ENCODE results near the gene AK4. TPM values are rescaled to one million over a fixed set of nuclear protein-coding genes. Genes with fewer than 3 reads are reported as not detected.
A peak's percentile ranks its signal among the peaks of the same experiment; 100 is the strongest.

Gene AK4
- total and polyA plus RNA-seq, 4 donors = 52.3 to 106 (median 59.3) TPM

DNA sequence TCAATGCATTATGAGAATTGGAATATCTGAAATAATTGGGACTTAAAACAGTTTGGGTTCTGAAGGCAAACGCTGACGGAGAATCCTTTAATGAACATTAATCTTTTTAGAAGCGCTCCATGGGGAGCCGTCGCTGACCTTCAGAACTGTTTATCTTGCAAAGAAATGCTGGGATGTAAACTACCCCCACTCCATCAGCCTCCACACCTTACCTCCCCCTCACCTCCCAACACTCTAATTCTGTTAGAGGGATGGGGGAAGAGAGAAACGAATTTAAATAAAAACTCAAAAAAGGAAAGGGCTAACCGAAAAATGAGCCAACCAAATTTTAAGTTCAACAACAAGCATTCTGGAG is 117.3 kb downstream of the AK4 start:
- Histone ChIP-seq H3K27ac (ENCODE audit: low read depth in 1 of 2, low read length in 2 of 2) (no peak overlapping the region), H3K27me3 (ENCODE audit: control insufficient read depth in 4 of 4, insufficient read depth in 4 of 4, low read length in 3 of 4) (peaks cover 0 to 6% (median 1%) of the 10 kb centered on the region in 4 donors), H3K9me3 (ENCODE audit: control insufficient read depth in 4 of 4, low read length in 3 of 4) (no peaks in the 10 kb centered on the region), H3K4me1 (ENCODE audit: control insufficient read depth in 4 of 4, insufficient read depth in 4 of 4, low read length in 3 of 4) (peaks cover 4 to 14% (median 11%) of the 10 kb centered on the region in 4 donors), H3K36me3 (ENCODE audit: control insufficient read depth in 4 of 4, insufficient read depth in 3 of 4, low read depth in 1 of 4, low read length in 3 of 4) (no peaks in the 10 kb centered on the region), H3K9ac (ENCODE audit: low read depth in 1 of 2, low read length in 2 of 2) (no peak overlapping the region), H3K4me3 (ENCODE audit: low read depth in 1 of 3, low read length in 3 of 3) (peak overlapping the region; percentile 41 to 56 (median 49))
- TF ChIP-seq, protein P1, sequence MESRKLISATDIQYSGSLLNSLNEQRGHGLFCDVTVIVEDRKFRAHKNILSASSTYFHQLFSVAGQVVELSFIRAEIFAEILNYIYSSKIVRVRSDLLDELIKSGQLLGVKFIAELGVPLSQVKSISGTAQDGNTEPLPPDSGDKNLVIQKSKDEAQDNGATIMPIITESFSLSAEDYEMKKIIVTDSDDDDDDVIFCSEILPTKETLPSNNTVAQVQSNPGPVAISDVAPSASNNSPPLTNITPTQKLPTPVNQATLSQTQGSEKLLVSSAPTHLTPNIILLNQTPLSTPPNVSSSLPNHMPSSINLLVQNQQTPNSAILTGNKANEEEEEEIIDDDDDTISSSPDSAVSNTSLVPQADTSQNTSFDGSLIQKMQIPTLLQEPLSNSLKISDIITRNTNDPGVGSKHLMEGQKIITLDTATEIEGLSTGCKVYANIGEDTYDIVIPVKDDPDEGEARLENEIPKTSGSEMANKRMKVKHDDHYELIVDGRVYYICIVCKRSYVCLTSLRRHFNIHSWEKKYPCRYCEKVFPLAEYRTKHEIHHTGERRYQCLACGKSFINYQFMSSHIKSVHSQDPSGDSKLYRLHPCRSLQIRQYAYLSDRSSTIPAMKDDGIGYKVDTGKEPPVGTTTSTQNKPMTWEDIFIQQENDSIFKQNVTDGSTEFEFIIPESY (IDR thresholded peaks at IDR 0.05) = no peak
- no peak for TF ChIP-seq GABPA (IDR thresholded peaks at IDR 0.05 in 1 of 2, conservative IDR thresholded peaks at IDR 0.05 in 1 of 2)
- DNase-seq (ENCODE audit: low spot score) = no peak
- 9% methylated on average over 7 of the region's 7 CpGs for WGBS

DNA sequence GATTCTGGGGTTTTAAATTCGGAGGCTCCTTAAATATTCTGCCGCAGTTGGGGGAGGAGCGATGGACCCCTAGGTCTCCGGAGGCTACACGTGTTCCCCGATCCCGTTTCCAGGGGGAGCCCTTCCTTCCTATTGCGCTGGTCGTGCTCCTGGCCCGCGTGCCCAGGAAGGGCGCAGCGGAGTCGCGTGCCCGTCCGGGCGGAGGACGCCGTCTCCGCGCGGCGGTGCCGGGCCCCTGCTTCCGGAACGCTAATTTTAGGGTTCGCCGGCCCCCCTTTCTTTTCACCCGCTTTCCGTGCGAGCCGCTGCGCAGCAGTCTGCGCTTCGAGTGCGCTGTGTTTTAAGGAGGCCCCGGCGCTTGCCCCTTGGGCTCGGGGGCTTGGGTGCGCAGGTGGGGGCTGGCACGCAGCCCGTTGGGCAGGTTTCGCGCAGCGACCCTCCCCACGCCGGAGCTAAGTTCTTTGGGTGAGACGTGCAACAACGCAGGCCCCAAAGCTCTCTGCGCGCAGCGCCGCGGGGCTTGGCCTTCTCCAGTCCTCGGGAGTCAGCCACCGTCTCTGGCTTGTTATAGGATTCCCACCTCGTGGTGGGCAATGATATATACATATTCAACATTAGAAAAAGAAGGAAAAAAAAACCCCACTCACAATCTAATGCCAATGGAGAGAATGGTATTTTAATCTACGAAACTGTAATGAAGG is 117.8 kb downstream of the AK4 start:
- Histone ChIP-seq H3K9me3 (ENCODE audit: control insufficient read depth in 4 of 4, low read length in 3 of 4) (no peaks in the 10 kb centered on the region), H3K36me3 (ENCODE audit: control insufficient read depth in 4 of 4, insufficient read depth in 3 of 4, low read depth in 1 of 4, low read length in 3 of 4) (no peaks in the 10 kb centered on the region), H3K27ac (ENCODE audit: low read depth in 1 of 2, low read length in 2 of 2) (no peak overlapping the region), H3K4me1 (ENCODE audit: control insufficient read depth in 4 of 4, insufficient read depth in 4 of 4, low read length in 3 of 4) (peaks cover 4 to 14% (median 11%) of the 10 kb centered on the region in 4 donors), H3K27me3 (ENCODE audit: control insufficient read depth in 4 of 4, insufficient read depth in 4 of 4, low read length in 3 of 4) (peaks cover 0 to 6% (median 1%) of the 10 kb centered on the region in 4 donors), H3K9ac (ENCODE audit: low read depth in 1 of 2, low read length in 2 of 2) (no peak overlapping the region), H3K4me3 (ENCODE audit: low read depth in 1 of 3, low read length in 3 of 3) (peak overlapping the region; percentile 41 to 56 (median 49))
- 8% methylated on average over 59 of the region's 59 CpGs for WGBS
- DNase-seq (ENCODE audit: low spot score) = peak; percentile 69
- TF ChIP-seq, protein P1 (IDR thresholded peaks at IDR 0.05) = no peak
- TF ChIP-seq RAD21 (IDR thresholded peaks at IDR 0.05) = peak in 1 of 2 donors; percentile 13

- Histone ChIP-seq H3K4me1 (ENCODE audit: control insufficient read depth in 4 of 4, insufficient read depth in 4 of 4, low read length in 3 of 4) (peaks cover 4 to 14% (median 11%) of the 10 kb centered on the region in 4 donors), H3K27ac (ENCODE audit: low read depth in 1 of 2, low read length in 2 of 2) (no peak overlapping the region), H3K27me3 (ENCODE audit: control insufficient read depth in 4 of 4, insufficient read depth in 4 of 4, low read length in 3 of 4) (peaks cover 0 to 6% (median 1%) of the 10 kb centered on the region in 4 donors), H3K4me3 (ENCODE audit: low read depth in 1 of 3, low read length in 3 of 3) (no peak overlapping the region), H3K36me3 (ENCODE audit: control insufficient read depth in 4 of 4, insufficient read depth in 3 of 4, low read depth in 1 of 4, low read length in 3 of 4) (no peaks in the 10 kb centered on the region), H3K9ac (ENCODE audit: low read depth in 1 of 2, low read length in 2 of 2) (no peak overlapping the region), H3K9me3 (ENCODE audit: control insufficient read depth in 4 of 4, low read length in 3 of 4) (no peaks in the 10 kb centered on the region)
- no peak for DNase-seq (ENCODE audit: low spot score)
- no peak for TF ChIP-seq ATF3 (IDR thresholded peaks at IDR 0.05)
- no peak for TF ChIP-seq FOXA1 (IDR thresholded peaks at IDR 0.05)
- no peak for TF ChIP-seq NR2F2 (IDR thresholded peaks at IDR 0.05)
- TF ChIP-seq YY1 (IDR thresholded peaks at IDR 0.05) = no peak
- TF ChIP-seq JUND (IDR thresholded peaks at IDR 0.05) = no peak
- TF ChIP-seq TAF1 (conservative IDR thresholded peaks at IDR 0.05) = no peak
- TF ChIP-seq HNF4G (IDR thresholded peaks at IDR 0.05) = no peak
- 14% methylated on average over 1 of the region's 1 CpG for WGBS
Measured at GRCh38 chr1:65266476-65266875, 118.5 kb downstream of the AK4 start.
